ENCODE data around the gene MMEL1.
A peak's percentile ranks its signal among the peaks of the same experiment; 100 is the strongest.
"Not testable (repeated sequence)": the region's sequence is repeated elsewhere in the genome, so short reads cannot be mapped to it uniquely, and the experiment has no call there.

The MMEL1 gene

DNA sequence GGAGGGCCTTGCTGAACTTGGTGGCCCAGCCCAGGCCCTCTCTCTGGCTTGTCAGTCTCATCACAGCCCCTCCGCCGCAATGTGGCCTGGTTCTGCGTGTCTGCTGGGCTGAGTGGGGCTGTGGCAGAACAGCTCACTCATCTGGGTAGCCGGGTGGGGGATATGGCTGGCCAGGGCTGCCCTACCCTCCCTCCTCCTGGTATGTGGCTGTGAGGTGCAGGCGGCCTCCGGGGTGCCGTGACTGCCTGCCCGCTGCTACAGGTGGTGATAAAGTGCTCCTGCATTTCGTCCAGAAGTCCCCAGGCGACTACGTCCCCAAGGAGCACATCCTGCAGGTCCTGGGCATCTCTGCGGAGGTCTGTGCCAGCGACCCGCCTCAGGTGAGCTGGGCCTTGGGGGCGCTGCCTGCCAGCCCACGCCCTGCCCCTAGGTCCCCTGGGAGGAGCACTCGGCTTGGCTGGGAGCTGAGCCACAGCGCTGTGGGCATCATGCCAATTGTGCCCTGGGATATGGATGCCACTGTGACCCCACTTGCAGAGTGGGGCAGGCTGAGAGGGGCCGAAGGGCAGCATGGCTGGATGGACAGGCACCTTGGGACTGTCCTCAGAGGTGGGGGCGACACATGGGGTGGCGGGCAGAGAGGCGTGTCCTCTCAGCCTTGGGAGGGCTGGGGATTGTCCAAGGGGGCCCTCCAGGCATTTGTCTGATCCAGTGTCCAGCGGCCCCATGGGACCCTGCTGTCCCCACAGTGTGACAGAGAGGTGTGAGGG lies 44.0 kb downstream of the MMEL1 start:
- DNase-seq, result no peak

GRCh38 chr1:2587860-2588571 lies 44.8 kb downstream of the MMEL1 start:
- DNase-seq, result no peak

- DNase-seq, result no peak
Measured at GRCh38 chr1:2587071-2587859, 45.6 kb downstream of the MMEL1 start.

DNA sequence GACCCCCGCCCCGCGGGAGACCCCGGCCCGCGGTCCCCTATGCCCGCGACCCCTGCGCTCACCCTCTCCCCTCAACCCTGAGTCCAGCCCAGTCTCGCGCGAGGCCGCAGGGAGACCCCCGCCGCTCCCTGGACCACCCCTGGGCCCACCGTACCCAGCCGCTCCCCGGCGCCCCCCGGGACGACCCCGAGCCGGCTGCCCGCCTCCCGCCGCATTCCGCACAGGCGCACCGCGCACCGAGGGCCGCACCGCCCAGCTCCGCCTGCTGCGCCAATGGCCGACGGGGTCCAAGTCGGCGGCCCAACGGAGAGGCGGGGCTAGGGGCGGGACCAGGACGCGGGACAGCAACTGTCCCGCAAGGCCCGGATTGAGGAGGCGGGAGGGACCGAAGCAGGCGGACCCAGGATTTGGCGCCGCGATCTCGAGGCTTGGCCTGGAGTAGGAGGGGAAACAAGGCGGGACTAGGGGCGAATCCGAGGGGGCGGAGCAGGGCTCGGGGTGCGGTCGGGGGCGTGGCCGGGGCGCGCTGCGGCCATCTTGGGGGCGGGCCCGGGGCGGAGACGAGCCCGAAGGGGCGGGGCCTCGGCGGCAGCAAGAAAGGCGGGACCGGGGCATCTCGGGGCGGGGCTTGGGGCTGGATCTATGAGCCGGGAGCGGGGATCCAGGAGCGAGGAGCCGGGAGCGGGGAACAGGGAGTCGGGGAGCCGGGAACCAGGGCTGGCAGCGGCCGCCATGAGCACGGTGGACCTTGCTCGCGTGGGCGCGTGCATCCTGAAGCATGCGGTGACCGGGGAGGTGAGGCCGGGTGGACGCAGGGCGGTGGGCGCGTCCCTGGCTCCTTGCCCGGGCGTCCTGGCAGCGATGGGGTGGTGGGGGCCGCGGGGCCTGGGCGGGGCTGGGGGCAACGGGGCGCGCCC lies 46.4 kb downstream of the MMEL1 start, which contains the start of gene PRXL2B:
PRXL2B (plus strand) TSS at position 624 of the 917 bp plus-strand sequence; CDS start at position 733, 109 bp downstream.
- DNase-seq, result peak; percentile 94

DNA sequence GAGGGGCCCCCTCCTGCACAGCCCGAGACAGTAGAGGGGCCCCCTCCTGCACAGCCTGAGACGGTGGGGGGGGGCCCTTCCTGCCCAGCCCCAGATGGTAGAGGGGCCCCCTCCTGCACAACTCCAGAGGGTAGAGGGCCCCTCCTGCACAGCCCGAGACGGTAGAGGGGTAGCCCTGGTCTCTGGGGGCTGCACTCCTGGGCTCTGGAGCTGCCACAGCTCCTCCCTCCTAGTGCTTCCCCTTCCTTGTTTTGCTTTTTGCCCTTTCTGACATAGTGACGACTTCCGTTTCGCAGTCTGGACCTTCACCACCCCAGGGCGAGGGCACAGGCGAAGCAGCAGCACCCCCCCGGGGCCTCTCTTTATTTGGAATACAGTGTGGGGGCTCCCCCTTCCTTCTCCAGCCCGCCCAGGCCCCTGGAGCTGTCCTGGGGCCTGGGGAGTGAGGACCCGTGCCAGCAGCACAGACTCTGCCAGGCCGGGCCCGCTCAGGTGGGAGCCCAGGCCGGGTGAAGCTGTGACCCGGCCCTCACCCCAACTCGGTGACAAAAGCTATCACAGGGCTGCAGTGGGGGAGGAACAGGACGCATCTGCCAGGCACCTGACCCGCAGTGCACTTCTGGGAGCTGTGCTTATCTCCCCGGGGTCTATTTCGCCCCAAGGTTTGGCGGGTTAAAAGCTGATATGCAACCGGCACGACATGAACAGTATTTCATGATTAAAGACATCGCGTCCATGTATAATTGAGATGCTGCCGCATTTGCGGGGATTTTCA lies 47.3 kb downstream of the MMEL1 start:
- peak; percentile 22 for DNase-seq

- DNase-seq, result no peak
Measured at GRCh38 chr1:2584686-2585317, 48.0 kb downstream of the MMEL1 start.

DNA sequence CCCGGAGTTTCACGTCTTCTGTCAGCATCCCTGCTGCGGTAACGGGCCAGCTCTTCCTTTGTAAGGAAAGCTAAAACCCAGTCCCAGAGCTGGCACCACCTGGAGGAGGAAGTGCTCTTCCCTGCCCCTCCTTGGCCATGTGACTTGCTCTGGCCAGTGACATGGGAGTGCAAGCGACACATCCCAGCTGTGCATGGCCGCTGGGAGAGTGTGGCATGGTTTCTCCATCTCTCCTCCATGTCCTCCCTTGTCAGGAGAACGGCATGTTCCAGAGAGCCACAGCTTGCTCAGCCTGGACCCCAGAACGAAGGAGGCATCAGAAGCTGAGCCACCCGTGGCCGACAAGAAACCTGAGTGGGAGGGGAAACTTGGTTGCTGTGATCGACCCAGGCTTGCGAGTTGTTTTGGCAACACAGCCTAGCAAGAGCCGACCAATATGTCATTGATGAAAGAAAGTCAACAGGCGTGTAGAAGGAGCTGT lies 48.9 kb downstream of the MMEL1 start:
- no peak for DNase-seq

DNA sequence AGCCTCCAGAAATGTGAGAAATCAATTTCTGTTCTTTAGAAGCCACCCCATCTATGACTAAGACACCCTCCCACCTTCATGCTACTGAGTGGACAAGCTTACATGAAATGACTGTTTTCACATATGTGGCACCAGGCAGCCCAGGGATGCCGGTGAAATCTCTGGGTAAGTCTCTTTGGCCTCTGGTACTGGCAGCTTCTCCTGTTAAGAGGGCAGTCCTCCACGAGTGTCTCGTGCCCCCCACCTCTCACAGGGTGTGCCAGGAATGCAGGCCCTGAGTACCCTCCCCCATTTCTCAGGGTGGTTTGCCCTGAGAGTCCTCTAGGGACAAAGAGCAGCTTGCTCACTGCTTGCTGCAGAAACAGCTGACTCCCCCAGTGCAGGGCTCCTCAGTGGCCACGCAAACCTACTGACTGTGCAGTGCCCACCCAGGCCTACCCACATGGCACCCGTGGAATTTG lies 49.5 kb downstream of the MMEL1 start:
- DNase-seq, result no peak

- DNase-seq, result peak; percentile 31
Measured at GRCh38 chr1:2582391-2582790, 50.4 kb downstream of the MMEL1 start.

GRCh38 chr1:2580691-2581090 lies 52.1 kb downstream of the MMEL1 start:
- no peak for DNase-seq

DNA sequence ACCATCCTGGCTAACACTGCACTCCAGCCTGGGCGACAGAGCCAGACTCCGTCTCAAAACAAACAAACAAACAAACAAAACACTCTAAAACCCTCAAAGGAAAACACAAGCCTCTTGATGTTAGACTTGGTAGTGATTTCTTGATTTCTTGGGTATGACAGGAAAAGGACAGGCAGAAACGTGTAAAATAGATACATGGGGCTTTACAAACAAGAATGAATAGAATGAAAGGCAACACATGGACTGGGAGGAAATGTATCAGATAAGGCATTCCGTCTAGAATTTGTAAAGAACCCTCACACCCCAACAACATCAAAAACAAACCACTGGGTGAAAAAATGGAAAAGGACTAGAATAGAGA lies 54.1 kb downstream of the MMEL1 start:
- no peak for DNase-seq

DNA sequence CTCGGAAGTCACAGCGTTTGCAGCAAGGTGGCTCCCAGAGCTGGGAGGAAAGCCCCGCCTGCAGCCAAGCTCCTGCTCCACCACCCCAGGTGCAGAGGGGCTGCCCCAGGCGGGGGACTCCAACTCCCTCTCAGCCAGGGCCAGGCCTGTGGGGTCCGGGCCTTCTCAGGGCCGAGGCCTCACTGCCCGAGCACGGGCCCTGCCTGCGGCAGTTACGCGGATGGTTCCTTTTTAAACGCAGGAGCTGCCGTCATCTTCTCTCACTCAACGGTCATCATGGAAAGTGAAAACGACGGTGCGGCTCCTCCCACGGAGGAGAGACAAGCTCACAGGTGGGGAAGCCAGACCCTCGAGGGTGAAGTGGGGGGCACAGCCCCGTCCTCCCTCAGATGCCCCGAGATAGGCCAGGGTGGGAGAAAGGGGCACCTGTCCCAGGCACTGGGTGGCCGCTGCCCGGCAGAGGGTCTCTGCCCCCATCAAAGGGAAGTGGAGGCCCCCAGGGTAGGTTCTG lies 55.2 kb downstream of the MMEL1 start:
- not testable (repeated sequence) for DNase-seq

DNA sequence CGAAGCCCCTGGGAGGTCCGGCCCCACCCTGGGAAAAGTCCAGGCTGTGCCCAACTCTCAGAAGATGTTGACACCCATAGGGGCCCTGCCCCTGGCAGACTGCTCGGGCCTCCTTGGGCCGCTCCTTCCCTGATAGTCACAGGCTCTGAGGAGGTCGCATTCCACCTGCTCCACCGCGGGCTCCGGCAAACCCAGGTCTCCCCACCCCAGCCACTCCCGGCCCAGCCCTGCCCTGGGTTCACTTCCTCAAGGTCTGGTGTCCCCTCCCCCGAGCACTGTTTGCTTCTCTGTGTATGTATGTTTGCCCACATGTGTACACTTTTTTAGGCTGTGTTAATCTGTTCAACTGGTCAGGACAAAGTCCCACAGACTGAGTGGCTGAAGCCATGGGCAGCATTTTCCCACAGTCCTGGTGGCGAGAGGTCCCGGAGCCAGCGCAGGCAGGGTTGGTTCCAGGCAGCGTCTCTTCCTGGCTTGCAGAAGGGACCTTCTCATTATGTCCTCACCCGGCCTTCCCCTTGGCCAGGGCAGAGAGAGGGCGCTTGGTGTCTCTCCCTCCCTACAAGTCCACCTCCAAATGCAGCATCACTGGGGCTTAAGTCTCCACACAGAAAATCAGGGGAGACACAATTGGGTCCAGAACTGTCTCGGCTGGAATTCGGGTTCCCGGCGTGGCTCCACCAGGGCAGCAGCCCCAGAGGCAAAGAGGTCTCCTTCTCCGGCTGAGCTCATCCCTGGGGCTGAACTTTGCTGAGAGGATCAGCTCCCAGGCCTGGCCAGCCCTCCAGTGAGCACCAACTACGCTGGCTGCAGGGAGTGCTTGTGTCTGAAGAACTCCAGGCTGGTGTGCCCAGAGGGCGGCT lies 56.8 kb downstream of the MMEL1 start:
- DNase-seq, result no peak

- no peak for DNase-seq
Measured at GRCh38 chr1:2574350-2574749, 58.5 kb downstream of the MMEL1 start.

GRCh38 chr1:2573250-2573920 lies 59.4 kb downstream of the MMEL1 start:
- DNase-seq, result no peak

DNA sequence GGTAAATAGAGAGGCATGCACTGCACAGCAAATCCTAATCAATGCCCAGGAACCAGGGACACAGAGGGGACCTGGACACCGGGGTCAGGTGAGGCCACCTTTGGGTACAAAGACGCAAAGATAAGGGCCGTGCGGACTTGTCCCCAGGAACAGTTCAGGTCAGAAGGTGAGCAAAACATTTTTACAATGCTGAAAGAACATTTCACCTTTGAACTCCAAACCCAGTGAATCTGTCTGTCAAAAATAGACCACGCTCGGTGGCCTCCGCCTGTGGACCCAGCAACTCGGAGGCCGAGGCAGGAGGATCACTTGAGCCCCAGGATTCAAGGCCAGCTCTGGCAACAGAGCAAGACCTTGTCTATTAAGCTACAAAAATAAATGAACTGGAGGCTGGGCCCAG lies 61.5 kb downstream of the MMEL1 start:
- DNase-seq, result no peak

DNA sequence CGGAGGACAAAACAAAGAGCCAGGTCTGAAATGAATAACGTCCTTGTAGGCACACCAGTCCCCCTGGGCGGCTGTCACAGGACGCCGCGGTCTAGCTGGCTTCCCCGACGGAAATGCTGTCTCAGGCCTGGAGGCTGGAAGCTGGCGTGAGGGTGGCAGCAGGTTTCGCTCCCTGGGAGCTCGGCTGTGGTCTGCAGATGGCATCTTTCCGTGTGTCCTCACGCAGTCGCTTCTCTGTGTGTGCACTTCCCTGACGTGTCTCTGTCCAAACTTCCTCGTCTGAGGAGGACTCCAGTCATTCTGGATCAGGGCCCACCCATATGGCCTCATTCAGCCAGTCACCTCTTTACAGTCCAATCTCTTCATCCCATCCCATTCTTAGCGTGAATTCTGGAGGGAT lies 62.5 kb downstream of the MMEL1 start:
- DNase-seq, result no peak

- DNase-seq, result not testable (repeated sequence)
Measured at GRCh38 chr1:2569703-2570102, 63.1 kb downstream of the MMEL1 start.

DNA sequence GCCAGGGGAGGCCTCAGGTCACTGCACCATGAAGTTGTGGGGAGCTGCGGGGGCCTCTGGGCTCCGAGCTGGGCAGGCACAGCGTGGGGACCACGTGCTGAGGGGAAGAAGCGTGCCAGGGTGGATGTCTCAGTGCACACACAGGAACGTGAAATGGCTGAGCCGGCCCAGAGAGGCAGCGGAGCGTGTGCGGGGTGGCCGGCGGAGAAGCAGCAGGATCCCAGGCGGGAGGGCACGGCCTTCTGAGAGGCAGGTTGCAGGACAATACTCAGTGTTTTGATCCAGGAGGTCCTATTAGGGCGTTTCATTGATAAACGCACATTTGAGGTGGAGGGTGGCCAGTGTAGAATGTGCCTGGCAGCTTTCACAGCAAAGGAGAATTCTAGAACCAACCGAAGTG lies 63.8 kb downstream of the MMEL1 start:
- DNase-seq, result no peak
